NCI-H2196 treated with DMSO at 0.1 percent for 48 hours (cell line): Measurements from ENCODE around the gene KIF22.

ENCODE experiments used
- DNase-seq: peaks from one replicate; lab custom pipeline; 2025; ENCODE audit not compliant: unreplicated experiment; lab: John Stamatoyannopoulos, UW

The KIF22 gene

DNA sequence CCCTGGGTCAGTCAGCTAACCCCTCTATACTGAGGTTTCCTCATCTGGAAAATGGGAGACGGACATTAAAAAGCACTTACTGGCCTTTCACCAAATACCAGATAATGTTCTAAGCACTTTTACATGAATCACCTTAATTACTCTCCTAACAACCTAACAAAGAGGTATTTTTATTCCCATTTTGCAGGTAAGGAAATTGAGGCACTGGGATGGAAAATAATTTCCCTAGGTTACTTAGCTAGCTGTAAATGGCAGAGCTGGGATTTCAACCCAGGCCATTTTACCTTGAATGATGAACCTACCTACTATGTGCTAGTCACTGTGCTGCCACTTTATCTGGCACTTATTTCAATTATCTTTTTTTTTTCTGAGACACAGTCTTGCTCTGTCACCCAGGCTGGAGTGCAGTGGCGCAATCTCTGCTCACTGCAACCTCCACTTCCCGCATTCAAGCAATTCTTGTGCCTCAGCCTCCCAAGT, 3.7 kb downstream of the KIF22 start:
- DNase-seq, result no peak

- DNase-seq, result no peak
Observed at GRCh38 chr16:29802416-29802935, 11.9 kb downstream of the KIF22 start.

DNA sequence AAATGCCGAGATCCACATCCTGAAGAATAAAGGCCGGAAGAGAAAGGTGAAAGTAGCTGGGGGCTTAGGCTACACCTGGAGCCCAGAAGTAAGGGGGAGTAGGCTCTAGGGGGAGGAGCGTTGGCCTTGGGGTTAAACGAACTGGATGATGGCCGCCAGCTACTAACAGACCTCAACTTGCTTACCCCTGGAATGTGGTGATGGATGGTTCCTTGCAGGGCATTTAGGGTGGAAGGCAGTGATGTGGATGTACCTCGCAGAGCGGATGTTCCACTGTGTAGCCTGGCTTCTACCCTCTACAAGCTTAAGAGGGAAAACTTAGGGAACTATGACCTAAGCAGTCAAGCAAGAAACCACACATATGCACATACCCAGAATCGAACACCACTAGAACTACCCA, 13.5 kb downstream of the KIF22 start:
- no peak for DNase-seq

DNA sequence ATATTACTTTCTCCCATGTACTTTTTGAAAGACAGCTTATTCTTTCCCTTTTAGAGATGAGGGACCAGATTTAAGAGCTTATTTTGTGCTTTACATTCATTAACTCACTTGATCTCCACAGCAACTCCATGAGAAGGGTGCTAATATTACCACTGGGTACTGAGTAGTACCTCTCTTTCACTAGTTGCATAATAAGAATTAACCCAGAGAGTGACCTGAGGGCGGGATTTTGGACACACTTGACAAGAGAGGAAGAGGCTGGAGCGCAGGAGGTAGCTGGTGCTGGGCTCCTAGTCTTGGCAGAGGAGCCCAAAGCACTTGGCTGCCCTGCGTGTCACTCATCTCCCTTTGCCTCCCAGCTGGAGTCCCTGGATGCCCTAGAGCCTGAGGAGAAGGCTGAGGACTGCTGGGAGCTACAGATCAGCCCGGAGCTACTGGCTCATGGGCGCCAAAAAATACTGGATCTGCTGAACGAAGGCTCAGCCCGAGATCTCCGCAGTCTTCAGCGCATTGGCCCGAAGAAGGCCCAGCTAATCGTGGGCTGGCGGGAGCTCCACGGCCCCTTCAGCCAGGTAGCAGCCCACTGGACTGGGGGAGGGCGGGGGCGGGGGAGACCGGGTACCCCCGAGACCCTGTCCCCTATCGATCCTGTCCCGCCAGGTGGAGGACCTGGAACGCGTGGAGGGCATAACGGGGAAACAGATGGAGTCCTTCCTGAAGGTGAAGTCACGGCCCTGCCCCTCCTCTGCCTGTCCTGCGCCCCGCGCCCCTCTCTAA, 14.1 kb downstream of the KIF22 start:
- DNase-seq, result peak; percentile 58

DNA sequence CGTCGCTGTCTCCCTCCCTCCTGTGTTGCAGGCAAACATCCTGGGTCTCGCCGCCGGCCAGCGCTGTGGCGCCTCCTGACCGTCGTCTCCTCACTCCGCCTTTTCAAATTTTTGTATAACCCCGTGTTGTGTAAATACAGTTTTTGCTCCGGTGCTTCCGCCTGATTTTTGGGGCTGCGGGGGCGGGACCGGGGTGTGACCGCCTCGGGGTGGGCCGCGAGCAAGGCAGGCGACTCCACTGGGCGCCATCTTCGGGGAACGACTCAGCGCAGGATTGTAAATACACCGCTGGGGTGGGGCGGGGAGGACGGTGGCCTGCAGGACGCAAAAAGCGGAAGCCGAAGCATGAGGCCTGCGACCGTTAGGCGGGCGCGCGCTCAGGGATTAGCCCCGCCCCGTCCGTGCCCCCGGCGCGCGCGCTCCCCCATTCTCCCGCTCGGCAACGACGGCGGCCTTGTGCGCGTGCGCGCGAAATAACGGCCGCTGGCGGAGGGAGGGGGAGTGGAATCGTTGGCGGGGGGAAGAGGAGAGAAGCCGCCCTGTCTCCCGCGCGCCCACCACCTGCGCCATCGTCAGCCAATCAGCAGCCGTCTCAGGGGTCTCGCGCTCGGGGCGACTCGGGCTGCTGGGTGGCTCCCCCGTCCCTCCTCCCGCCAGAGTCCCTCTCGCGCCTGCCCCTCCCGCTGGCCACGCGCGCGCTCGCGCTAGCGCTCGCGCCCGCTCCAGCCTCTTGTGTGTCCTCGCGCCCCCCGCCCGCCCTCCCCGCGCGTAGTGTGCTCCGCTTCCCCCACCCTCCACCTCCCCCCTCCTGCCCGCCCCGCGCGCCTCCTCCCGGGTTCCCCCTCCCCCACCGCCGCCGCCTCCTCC, 14.9 kb downstream of the KIF22 start:
- peak; percentile 99 for DNase-seq

- peak; percentile 96 for DNase-seq
Observed at GRCh38 chr16:29806099-29806579, 15.6 kb downstream of the KIF22 start, which contains the start of gene MAZ. TSS of gene MAZ (plus strand) at chr16:29806529. CDS start at chr16:29806702, 173 bp downstream.

DNA sequence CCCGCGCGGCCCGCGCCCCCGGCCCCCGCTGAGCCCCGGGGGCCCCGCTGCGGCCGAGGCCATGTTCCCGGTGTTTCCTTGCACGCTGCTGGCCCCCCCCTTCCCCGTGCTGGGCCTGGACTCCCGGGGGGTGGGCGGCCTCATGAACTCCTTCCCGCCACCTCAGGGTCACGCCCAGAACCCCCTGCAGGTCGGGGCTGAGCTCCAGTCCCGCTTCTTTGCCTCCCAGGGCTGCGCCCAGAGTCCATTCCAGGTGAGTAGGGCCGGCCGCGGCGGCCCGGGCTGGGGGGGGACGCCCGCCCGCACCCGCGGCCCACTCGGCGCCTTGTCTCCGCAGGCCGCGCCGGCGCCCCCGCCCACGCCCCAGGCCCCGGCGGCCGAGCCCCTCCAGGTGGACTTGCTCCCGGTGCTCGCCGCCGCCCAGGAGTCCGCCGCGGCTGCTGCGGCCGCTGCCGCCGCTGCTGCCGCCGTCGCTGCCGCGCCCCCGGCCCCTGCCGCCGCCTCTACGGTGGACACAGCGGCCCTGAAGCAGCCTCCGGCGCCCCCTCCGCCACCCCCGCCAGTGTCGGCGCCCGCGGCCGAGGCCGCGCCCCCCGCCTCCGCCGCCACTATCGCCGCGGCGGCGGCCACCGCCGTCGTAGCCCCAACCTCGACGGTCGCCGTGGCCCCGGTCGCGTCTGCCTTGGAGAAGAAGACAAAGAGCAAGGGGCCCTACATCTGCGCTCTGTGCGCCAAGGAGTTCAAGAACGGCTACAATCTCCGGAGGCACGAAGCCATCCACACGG, 16.3 kb downstream of the KIF22 start:
- DNase-seq, result peak; percentile 52

DNA sequence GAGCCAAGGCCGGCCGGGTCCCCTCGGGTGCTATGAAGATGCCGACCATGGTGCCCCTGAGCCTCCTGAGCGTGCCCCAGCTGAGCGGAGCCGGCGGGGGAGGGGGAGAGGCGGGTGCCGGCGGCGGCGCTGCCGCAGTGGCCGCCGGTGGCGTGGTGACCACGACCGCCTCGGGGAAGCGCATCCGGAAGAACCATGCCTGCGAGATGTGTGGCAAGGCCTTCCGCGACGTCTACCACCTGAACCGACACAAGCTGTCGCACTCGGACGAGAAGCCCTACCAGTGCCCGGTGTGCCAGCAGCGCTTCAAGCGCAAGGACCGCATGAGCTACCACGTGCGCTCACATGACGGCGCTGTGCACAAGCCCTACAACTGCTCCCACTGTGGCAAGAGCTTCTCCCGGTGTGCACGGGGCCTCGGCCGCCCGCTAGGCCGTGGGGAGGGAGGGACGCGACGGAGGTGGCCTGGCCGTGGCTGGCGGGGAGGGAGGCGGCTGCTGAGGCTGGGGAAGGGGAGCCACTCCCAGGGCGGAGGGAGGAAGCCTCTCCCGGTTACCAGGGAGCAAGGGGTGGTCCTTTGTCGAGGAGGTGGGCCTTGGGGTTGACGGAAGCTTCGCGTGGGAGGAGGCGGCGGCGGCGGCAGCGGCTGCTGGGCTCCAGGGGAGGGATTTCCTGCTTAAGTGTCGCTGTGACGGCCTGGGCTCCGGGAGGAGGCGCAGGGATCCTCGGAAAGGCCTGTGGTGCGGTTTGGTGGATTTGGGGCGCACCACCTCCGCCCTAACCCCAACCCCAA, 17.1 kb downstream of the KIF22 start:
- DNase-seq, result peak; percentile 68

- DNase-seq, result no peak
Observed at GRCh38 chr16:29808219-29808900, 17.8 kb downstream of the KIF22 start.

DNA sequence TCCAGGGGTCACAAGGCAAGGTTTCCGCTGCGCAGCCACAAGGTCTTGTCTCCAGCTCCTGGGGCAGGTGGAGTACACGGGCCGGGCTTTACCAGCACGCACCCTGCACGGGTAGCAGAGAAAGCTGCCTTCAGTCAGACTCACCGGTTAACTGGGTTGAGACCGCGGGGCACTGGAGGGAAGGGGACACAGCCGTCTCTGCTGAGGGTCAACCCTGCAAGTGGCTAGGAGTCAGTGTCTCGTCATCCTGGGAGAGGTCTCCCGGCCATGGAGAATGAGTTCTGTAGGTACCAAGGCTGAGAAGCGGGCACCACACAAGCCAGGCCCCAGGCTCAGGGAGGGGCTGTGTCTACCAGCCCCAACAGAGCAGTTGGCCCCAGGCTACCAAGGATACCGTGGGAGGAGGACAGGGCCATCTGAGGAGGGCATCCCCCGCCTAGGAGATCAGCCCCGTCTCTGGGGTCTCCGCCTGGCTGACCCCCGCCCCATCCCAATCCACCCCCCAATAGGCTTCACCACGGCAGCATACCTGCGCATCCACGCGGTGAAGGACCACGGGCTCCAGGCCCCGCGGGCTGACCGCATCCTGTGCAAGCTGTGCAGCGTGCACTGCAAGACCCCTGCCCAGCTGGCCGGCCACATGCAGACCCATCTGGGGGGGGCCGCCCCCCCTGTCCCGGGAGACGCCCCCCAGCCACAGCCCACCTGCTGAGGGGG, 18.6 kb downstream of the KIF22 start:
- no peak for DNase-seq

DNA sequence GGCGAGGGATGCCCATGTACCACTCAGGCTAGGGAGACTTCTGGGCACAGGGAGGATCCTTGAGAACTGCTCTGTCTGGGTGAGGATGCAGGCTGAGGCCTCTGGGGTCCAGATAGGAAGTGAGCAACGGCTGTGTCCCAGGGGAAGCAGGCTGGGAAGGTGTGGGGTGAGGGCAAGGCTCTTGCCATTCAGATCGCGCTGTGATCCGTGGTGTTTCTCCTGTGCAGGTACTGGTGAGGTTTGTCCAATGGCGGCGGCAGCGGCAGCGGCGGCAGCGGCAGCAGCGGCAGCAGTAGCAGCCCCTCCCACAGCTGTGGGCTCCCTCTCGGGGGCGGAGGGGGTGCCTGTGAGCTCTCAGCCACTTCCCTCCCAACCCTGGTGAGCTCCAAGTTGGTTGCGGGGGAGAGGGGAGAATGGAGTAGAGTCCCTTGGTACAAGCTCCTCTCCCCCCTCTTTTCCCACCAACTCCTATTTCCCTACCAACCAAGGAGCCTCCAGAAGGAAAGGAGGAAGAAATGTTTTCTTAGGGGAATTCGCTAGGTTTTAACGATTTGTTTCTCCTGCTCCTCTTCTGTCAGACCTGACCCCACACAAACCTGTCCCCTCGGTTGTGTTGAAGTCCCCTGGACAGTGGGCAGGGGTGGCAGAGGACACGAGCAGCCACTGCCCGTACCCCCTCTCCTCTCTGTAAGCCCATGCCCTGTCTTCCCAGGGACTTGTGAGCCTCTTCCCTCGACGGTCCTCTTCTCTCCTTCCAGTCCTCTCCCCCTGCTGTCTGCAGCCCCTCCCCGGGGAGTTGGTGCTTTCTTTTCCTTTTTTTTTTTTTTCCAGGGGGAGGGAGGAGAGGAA, 19.5 kb downstream of the KIF22 start:
- no peak for DNase-seq

GRCh38 chr16:29810699-29811169, 20.2 kb downstream of the KIF22 start:
- DNase-seq, result no peak

DNA sequence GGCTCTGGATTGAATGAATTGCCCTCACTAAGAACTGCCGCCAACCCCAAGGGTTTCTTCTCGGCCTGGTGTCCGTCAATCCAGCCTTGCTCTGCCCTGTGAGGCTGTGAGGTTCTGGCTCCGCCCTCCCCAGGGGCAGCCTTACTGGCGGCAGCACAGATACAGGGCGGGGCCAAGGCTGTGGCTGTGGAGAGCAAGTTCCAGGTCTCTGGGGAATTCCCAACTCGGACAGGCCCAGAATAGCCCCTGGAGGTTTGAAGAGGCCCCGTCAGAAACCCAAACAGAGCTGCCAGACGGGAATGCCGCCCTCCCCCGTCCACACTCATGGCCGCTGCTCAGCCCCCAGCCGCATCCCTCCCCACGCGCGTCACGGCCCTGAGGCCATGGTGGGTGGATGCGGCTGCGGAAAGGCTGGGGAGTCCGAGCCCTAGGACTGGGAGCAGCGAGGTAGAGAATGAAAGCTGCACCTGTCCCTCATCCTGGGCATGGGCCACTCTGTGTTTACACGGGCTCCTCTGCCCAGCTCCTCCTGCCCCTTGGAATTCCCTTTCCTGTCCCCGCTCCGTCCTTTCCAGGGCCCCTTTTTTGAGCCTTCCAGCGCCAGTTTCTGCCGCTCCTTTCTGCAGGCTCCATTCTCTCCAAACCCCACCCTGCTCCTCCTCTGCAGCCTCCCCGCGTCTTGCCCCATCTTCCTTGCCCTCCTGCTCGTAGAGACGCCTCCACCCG, 20.8 kb downstream of the KIF22 start:
- DNase-seq, result peak; percentile 90

- DNase-seq, result no peak
Observed at GRCh38 chr16:29811896-29812665, 21.5 kb downstream of the KIF22 start, which contains the start of gene PRRT2. TSS of gene PRRT2 (plus strand) at chr16:29812193. CDS start at chr16:29813055, 862 bp downstream.

- no peak for DNase-seq
Observed at GRCh38 chr16:29812754-29813643, 22.4 kb downstream of the KIF22 start.
